A549 (cell line): Measurements from ENCODE around the gene ADO. TPM values are rescaled to one million over a fixed set of nuclear protein-coding genes. Genes with fewer than 3 reads are reported as not detected.

Source experiments
- CEBPB ChIP-seq, 2 experiments: fragments of >200 bp in 1 of 2; sonication (Bioruptor Twin) in 1 of 2; formaldehyde crosslinking in 1 of 2; IDR thresholded peaks; 2 replicates each; pipeline ENCODE4 v1.6.1; 2012 to 2016
- CHD4 ChIP-seq: fragments of 200-600 bp; sonication (generic); IDR thresholded peaks from 2 replicates; pipeline ENCODE4 v1.6.1; 2016; ENCODE audit warnings: antibody characterized with exemption, mild to moderate bottlenecking, borderline replicate concordance
- E2F6 ChIP-seq: IDR thresholded peaks from 2 replicates; pipeline ENCODE4 v1.6.1; 2012; ENCODE audit warnings: low read depth, borderline replicate concordance
- EHMT2 ChIP-seq: fragments of 200-600 bp; sonication (generic); IDR thresholded peaks from 2 replicates; pipeline ENCODE4 v1.6.1; 2016; ENCODE audit warnings: antibody characterized with exemption, low read depth, mild to moderate bottlenecking, moderate library complexity
- ELK1 ChIP-seq: fragments of 150-350 bp; IDR thresholded peaks from 2 replicates; pipeline ENCODE4 v1.6.1; 2014; ENCODE audit warnings: low read depth, mild to moderate bottlenecking, low read length
- FOSB ChIP-seq: fragments of 250-450 bp; sonication (Bioruptor Pico); IDR thresholded peaks from 2 replicates; pipeline ENCODE4 v1.5.0; 2020; ENCODE audit warnings: mild to moderate bottlenecking, moderate library complexity
- FOXS1 ChIP-seq: fragments of 250-450 bp; sonication (Bioruptor Pico); IDR thresholded peaks from 2 replicates; pipeline ENCODE4 v1.5.0; 2020; ENCODE audit warnings: mild to moderate bottlenecking, moderate library complexity
- GATA3 ChIP-seq: IDR thresholded peaks from 2 replicates; pipeline ENCODE4 v1.6.1; 2012; ENCODE audit warnings: borderline replicate concordance
- HDAC2 ChIP-seq: fragments of 200-600 bp; sonication (generic); IDR thresholded peaks from 2 replicates; pipeline ENCODE4 v1.6.1; 2016
- HOXB13 ChIP-seq: fragments of 250-450 bp; sonication (Bioruptor Pico); IDR thresholded peaks from 2 replicates; pipeline ENCODE4 v1.5.0; 2020; ENCODE audit warnings: low read depth, mild to moderate bottlenecking, moderate library complexity
- JUNB ChIP-seq: fragments of >200 bp; sonication (Bioruptor Twin); formaldehyde crosslinking; IDR thresholded peaks from 2 replicates; pipeline ENCODE4 v1.6.1; 2016
- KDM1A ChIP-seq: fragments of 200-600 bp; sonication (generic); IDR thresholded peaks from 2 replicates; pipeline ENCODE4 v1.6.1; 2016; ENCODE audit warnings: low read depth, mild to moderate bottlenecking
- MAZ ChIP-seq: fragments of 150-350 bp; IDR thresholded peaks from 2 replicates; pipeline ENCODE4 v1.6.1; 2014; ENCODE audit warnings: antibody characterized with exemption, low read depth, low read length, borderline replicate concordance
- NPAS2 ChIP-seq: fragments of 250-450 bp; sonication (Bioruptor Pico); IDR thresholded peaks from 2 replicates; pipeline ENCODE4 v1.8.0; 2022; ENCODE audit warnings: mild to moderate bottlenecking, moderate library complexity, borderline replicate concordance
- NR3C1 ChIP-seq: fragments of >200 bp; sonication (Bioruptor Twin); formaldehyde crosslinking; IDR thresholded peaks from 3 replicates; pipeline ENCODE4 v1.6.1; 2017
- POLR2A ChIP-seq: IDR thresholded peaks from 2 replicates; pipeline ENCODE4 v1.6.1; 2012; ENCODE audit warnings: mild to moderate bottlenecking, low read length
- RARB ChIP-seq: fragments of 250-450 bp; sonication (Bioruptor Pico); IDR thresholded peaks from 2 replicates; pipeline ENCODE4 v1.8.0; 2021; ENCODE audit warnings: mild to moderate bottlenecking, moderate library complexity
- RFX5 ChIP-seq: fragments of 450-650 bp; IDR thresholded peaks from 2 replicates; pipeline ENCODE4 v1.7.1; 2014; ENCODE audit warnings: antibody characterized with exemption, mild to moderate bottlenecking, moderate library complexity
- RNF2 ChIP-seq: fragments of 200-600 bp; sonication (generic); IDR thresholded peaks from 2 replicates; pipeline ENCODE4 v1.6.1; 2016; ENCODE audit warnings: low read depth, mild to moderate bottlenecking, antibody characterized with exemption, moderate library complexity, borderline replicate concordance
- SMC3 ChIP-seq: fragments of >200 bp; sonication (Bioruptor Twin); formaldehyde crosslinking; IDR thresholded peaks from 3 replicates; pipeline ENCODE4 v1.6.1; 2018; ENCODE audit warnings: inconsistent platforms
- USF2 ChIP-seq: fragments of 450-650 bp; IDR thresholded peaks from 2 replicates; pipeline ENCODE4 v1.6.1; 2014; ENCODE audit warnings: antibody characterized with exemption
- ZC3H11A ChIP-seq: fragments of 450-650 bp; IDR thresholded peaks from 2 replicates; pipeline ENCODE4 v1.6.1; 2014; ENCODE audit warnings: antibody characterized with exemption, mild to moderate bottlenecking
- ZFP36 ChIP-seq: fragments of 450-650 bp; IDR thresholded peaks from 2 replicates; pipeline ENCODE4 v1.6.1; 2014; ENCODE audit warnings: borderline replicate concordance; ENCODE audit not compliant: partially characterized antibody
- polyA plus RNA-seq, 4 experiments: library from polyadenylated mRNA; depleted of rRNA in 3 of 4; stranded (reverse); fragments of >200 nt; fragmentation: RNase III in 1 of 4; extraction: RNeasy Plus Mini Kit Qiagen cat#74134 plus additional on column Dnase treatment in 1 of 4; gene quantifications; 2 replicates in 3 of 4; 3 replicates in 1 of 4; pipeline ENCODE4 v1.2.3, GENCODE V29; 2011 to 2017
- TF ChIP-seq, protein P1 (sequence below): fragments of 200-600 bp; sonication (generic); IDR thresholded peaks from 2 replicates; pipeline ENCODE4 v1.6.1; 2016; ENCODE audit warnings: antibody characterized with exemption, mild to moderate bottlenecking, moderate library complexity
- TF ChIP-seq, protein P2 (sequence below): IDR thresholded peaks from 2 replicates; pipeline ENCODE4 v1.6.1; 2012

Gene ADO
- polyA plus RNA-seq, 2 of the 4 experiments (the other 2 are of a cell fraction) = 18.8 to 23.2 TPM

DNA sequence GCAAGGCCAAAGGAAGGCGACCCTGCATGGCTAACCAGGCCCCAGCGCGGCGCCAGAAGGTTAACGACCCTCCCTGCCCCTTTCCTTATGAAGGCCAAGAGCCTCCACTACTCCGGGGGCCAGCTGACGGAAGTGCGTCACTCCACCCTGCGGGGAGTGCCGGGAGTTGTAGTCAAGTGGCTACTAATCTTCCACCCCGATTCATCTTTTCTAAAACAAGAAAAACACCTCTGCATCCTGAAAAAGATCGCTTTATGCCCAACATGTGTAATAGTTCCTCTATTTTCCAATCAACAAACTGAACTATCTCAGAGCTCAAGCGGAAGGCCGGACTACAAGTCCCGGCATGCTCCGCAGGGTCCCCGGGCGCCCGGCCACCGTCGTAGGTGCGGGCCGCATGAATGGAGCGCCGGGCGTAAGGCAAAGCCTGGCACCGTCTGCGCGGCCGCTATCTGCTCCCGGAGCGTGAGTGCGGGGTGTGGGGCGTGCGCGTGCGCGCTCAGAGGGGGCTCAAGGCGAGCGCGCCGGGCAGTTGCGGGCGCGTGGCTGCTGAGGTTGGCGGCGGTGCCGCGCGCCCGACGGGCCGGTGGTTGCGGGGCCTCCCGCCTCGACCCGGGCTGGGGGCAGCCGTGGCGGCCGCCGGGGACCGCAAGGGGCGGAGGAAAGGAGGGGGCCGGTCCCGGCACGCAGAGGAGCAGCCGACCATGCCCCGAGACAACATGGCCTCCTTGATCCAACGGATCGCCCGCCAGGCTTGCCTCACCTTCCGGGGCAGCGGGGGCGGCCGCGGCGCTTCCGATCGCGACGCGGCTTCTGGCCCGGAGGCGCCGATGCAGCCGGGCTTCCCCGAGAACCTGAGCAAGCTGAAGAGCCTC, at the start of gene ADO (continued):
- TF ChIP-seq, protein P1, sequence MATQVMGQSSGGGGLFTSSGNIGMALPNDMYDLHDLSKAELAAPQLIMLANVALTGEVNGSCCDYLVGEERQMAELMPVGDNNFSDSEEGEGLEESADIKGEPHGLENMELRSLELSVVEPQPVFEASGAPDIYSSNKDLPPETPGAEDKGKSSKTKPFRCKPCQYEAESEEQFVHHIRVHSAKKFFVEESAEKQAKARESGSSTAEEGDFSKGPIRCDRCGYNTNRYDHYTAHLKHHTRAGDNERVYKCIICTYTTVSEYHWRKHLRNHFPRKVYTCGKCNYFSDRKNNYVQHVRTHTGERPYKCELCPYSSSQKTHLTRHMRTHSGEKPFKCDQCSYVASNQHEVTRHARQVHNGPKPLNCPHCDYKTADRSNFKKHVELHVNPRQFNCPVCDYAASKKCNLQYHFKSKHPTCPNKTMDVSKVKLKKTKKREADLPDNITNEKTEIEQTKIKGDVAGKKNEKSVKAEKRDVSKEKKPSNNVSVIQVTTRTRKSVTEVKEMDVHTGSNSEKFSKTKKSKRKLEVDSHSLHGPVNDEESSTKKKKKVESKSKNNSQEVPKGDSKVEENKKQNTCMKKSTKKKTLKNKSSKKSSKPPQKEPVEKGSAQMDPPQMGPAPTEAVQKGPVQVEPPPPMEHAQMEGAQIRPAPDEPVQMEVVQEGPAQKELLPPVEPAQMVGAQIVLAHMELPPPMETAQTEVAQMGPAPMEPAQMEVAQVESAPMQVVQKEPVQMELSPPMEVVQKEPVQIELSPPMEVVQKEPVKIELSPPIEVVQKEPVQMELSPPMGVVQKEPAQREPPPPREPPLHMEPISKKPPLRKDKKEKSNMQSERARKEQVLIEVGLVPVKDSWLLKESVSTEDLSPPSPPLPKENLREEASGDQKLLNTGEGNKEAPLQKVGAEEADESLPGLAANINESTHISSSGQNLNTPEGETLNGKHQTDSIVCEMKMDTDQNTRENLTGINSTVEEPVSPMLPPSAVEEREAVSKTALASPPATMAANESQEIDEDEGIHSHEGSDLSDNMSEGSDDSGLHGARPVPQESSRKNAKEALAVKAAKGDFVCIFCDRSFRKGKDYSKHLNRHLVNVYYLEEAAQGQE = no peak; the same call in 1 of the 2 replicates
- TF ChIP-seq EHMT2 (peak; percentile 33), GATA3 (peak; percentile 6; the same call in 1 of the 2 replicates), E2F6 (peak; percentile 21; the same call in 1 of the 2 replicates), FOXS1 (CRISPR knock-in tag) (no peak), RNF2 (no peak), SMC3 (no peak), JUNB (no peak), USF2 (no peak), HDAC2 (no peak; the same call in 1 of the 2 replicates), CHD4 (no peak), RFX5 (no peak), NR3C1 (no peak), NPAS2 (CRISPR knock-in tag) (no peak), HOXB13 (CRISPR knock-in tag) (0 out of 2 replicates have a peak, but pooled peaks have one; percentile 17), ZFP36 (no peak), KDM1A (no peak), POLR2A (peak; percentile 83), CEBPB (IDR thresholded peaks at IDR 0.05) (no peak), MAZ (no peak), RARB (no peak), FOSB (CRISPR knock-in tag) (no peak), ZC3H11A (no peak), ELK1 (no peak)
- TF ChIP-seq, protein P2, sequence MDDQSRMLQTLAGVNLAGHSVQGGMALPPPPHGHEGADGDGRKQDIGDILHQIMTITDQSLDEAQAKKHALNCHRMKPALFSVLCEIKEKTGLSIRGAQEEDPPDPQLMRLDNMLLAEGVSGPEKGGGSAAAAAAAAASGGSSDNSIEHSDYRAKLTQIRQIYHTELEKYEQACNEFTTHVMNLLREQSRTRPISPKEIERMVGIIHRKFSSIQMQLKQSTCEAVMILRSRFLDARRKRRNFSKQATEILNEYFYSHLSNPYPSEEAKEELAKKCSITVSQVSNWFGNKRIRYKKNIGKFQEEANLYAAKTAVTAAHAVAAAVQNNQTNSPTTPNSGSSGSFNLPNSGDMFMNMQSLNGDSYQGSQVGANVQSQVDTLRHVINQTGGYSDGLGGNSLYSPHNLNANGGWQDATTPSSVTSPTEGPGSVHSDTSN = peak; percentile 90
